SK-N-DZ (cell line): ENCODE measurements around the gene KRTAP27-1.

Experiments
- DNase-seq: peaks from one replicate; pipeline ENCODE4 v3.0.0-alpha.2; 2015; ENCODE audit warnings: low spot score
- small RNA-seq, 2 experiments: library from RNA; depleted of rRNA; stranded (forward); fragments of <200 nt; gene quantifications; one replicate each; pipeline ENCODE3, GENCODE V24; 2014

The KRTAP27-1 gene

GRCh38 chr21:30289215-30289614, 48.3 kb downstream of the KRTAP27-1 start, which contains the start of gene KRTAP25-1:
KRTAP25-1 (minus strand) TSS chr21:30289514; CDS start chr21:30289490, 24 bp downstream.
- no peak for DNase-seq

Small RNAs within 50 kb of the gene (small RNA-seq; reads per million reads assigned to genes)
- gene KRTAP23-1 (0 reads per million in 2 experiments), gene MIR4327 (0 reads per million in 2 experiments)
